ENCODE data around the gene DNAH17.
A peak's percentile ranks its signal among the peaks of the same experiment; 100 is the strongest.

The DNAH17 gene

GRCh38 chr17:78544881-78545755, 32.1 kb downstream of the DNAH17 start:
- DNase-seq, result no peak

GRCh38 chr17:78541488-78542206, 35.5 kb downstream of the DNAH17 start:
- DNase-seq, result no peak

GRCh38 chr17:78539781-78540180, 37.4 kb downstream of the DNAH17 start:
- no peak for DNase-seq

GRCh38 chr17:78538033-78538776, 39.0 kb downstream of the DNAH17 start:
- DNase-seq, result no peak

- no peak for DNase-seq
Measured at GRCh38 chr17:78537217-78537860, 39.9 kb downstream of the DNAH17 start.

- DNase-seq, result peak in 1 of 5 donors; percentile 71
Measured at GRCh38 chr17:78535273-78536197, 41.7 kb downstream of the DNAH17 start.

GRCh38 chr17:78534492-78535272, 42.5 kb downstream of the DNAH17 start:
- DNase-seq, result peak in 1 of 5 donors; percentile 32

- no peak for DNase-seq
Measured at GRCh38 chr17:78532922-78533640, 44.1 kb downstream of the DNAH17 start.

- DNase-seq, result no peak
Measured at GRCh38 chr17:78532311-78532710, 44.9 kb downstream of the DNAH17 start.

- DNase-seq, result no peak
Measured at GRCh38 chr17:78530675-78531074, 46.5 kb downstream of the DNAH17 start.

GRCh38 chr17:78529871-78530670, 47.1 kb downstream of the DNAH17 start:
- no peak for DNase-seq

- DNase-seq, result no peak
Measured at GRCh38 chr17:78529251-78529650, 47.9 kb downstream of the DNAH17 start.

- DNase-seq, result no peak
Measured at GRCh38 chr17:78528541-78528940, 48.7 kb downstream of the DNAH17 start.

GRCh38 chr17:78527345-78527744, 49.9 kb downstream of the DNAH17 start:
- no peak for DNase-seq

GRCh38 chr17:78526231-78527025, 50.8 kb downstream of the DNAH17 start:
- DNase-seq, result no peak

GRCh38 chr17:78525511-78526160, 51.6 kb downstream of the DNAH17 start:
- no peak for DNase-seq

- DNase-seq, result no peak
Measured at GRCh38 chr17:78524870-78525510, 52.2 kb downstream of the DNAH17 start.
